ENCODE measurements around the gene RCBTB1. TPM values are rescaled to one million over a fixed set of nuclear protein-coding genes. Genes with fewer than 3 reads are reported as not detected.
A peak's percentile ranks its signal among the peaks of the same experiment; 100 is the strongest.
"Not testable (repeated sequence)": the region's sequence is repeated elsewhere in the genome, so short reads cannot be mapped to it uniquely, and the experiment has no call there.

Gene RCBTB1
- total and polyA plus RNA-seq, 2 experiments from 2014 or later = 15.2 to 17.2 TPM

DNA sequence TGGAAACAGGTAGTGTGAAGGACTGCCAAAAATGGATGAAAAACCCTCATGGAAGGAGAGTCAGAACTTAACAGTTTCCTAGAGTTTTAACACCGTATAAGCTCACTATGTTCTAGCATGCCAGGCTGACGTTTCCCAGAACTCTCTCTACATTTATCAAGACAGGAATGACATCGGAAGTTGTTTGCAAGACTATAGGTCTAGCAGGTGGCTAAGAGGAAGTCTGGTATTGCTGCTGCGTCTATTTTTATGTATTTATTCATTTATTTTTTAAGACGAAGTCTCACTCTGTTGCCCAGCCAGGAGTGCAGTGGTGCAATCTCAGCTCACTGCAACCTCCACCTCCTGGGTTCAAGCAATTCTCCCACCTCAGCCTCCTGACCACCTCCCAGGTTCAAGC lies 22.4 kb upstream of the RCBTB1 start:
- Histone ChIP-seq H3K27ac (peak overlapping the region; percentile 29), H3K4me3 (no peak overlapping the region), H3K27me3 (no peaks in the 10 kb centered on the region), H3K4me1 (ENCODE audit: low read depth) (peaks cover 12% of the 10 kb centered on the region), H3K9me3 (ENCODE audit: low read depth) (no peaks in the 10 kb centered on the region), H3K36me3 (no peaks in the 10 kb centered on the region)
- peak in 1 of 2 donors; percentile 39 for DNase-seq (ENCODE audit: low read depth in 1 of 2, low spot score in 1 of 2)
- TF ChIP-seq, protein P1, sequence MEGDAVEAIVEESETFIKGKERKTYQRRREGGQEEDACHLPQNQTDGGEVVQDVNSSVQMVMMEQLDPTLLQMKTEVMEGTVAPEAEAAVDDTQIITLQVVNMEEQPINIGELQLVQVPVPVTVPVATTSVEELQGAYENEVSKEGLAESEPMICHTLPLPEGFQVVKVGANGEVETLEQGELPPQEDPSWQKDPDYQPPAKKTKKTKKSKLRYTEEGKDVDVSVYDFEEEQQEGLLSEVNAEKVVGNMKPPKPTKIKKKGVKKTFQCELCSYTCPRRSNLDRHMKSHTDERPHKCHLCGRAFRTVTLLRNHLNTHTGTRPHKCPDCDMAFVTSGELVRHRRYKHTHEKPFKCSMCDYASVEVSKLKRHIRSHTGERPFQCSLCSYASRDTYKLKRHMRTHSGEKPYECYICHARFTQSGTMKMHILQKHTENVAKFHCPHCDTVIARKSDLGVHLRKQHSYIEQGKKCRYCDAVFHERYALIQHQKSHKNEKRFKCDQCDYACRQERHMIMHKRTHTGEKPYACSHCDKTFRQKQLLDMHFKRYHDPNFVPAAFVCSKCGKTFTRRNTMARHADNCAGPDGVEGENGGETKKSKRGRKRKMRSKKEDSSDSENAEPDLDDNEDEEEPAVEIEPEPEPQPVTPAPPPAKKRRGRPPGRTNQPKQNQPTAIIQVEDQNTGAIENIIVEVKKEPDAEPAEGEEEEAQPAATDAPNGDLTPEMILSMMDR (IDR thresholded peaks at IDR 0.05; ENCODE audit: low read depth, low read length) = no peak

DNA sequence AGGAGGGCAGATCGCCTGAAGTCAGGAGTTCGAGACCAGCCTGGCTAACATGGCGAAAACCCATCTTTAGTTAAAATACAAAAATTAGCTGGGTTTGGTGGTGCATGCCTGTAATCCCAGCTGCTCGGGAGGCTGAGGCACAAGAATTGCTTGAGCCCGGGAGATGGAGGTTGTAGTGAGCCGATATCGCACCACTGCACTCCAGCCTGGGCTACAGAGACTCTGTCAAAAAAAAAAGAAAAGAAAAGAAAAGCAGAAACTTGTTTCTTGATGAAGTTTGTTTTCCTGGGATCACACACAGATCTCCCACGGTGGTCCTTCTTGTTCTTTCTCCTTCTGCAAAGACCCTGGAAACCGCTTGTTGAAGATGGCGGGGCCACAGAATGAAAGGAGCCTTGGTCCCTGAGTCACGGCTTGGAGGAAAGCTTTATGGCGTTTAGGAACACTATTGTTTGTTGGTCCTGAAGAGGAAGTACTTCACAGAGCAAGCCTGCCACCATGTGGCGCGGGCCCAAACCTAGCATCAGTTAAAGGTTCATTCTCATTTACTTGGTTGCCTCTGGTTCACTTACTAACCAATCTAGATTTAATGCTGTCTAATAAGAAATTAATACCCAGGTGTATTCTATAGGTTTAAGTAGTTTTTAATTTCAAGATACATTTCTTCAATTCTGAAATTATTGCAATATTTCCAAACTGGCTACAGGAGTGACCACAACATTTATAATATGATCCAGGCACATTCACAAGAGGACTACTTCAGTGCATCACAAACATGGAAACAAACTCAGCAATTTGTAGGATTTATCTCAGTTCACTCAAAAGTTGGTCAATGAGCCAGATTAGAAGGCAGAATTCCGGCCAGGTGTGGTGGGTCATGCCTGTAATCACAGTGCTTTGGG lies 21.6 kb upstream of the RCBTB1 start:
- Histone ChIP-seq H3K36me3 (no peaks in the 10 kb centered on the region), H3K27me3 (no peaks in the 10 kb centered on the region), H3K27ac (peak overlapping the region; percentile 29), H3K4me1 (ENCODE audit: low read depth) (peaks cover 12% of the 10 kb centered on the region), H3K9me3 (ENCODE audit: low read depth) (no peaks in the 10 kb centered on the region), H3K4me3 (no peak overlapping the region)
- TF ChIP-seq, protein P1 (IDR thresholded peaks at IDR 0.05; ENCODE audit: low read depth, low read length) = peak; percentile 81
- DNase-seq (ENCODE audit: low read depth in 1 of 2, low spot score in 1 of 2) = peak; percentile 88 to 93

DNA sequence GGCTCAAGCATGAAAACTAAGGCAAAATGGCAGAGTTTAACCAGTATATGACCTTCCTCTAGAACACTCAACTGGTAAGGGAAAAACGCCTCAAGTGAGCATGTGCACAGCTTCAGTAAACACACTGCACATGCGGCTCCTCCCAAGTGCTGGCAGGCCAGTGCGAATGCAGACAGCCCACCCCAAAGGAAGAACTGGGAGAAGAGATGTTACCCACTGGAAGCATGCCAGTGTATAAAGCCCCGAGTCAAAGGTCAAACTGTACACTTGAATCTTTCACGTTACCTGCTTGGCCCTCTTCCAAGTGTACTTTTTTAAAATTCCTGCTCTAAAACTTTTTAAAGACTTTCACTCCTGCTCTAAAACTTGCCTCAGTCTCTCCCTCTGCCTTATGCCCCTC lies 19.2 kb upstream of the RCBTB1 start:
- H3K27ac ChIP-seq = no peak overlapping the region
- peaks cover 4% of the 10 kb centered on the region for H3K4me1 ChIP-seq (ENCODE audit: low read depth)
- H3K27me3 ChIP-seq = no peaks in the 10 kb centered on the region
- TF ChIP-seq, protein P1 (IDR thresholded peaks at IDR 0.05; ENCODE audit: low read depth, low read length) = no peak
- no peaks in the 10 kb centered on the region for H3K9me3 ChIP-seq (ENCODE audit: low read depth)
- no peaks in the 10 kb centered on the region for H3K36me3 ChIP-seq
- no peak overlapping the region for H3K4me3 ChIP-seq
- no peak for DNase-seq (ENCODE audit: low read depth in 1 of 2, low spot score in 1 of 2)

DNA sequence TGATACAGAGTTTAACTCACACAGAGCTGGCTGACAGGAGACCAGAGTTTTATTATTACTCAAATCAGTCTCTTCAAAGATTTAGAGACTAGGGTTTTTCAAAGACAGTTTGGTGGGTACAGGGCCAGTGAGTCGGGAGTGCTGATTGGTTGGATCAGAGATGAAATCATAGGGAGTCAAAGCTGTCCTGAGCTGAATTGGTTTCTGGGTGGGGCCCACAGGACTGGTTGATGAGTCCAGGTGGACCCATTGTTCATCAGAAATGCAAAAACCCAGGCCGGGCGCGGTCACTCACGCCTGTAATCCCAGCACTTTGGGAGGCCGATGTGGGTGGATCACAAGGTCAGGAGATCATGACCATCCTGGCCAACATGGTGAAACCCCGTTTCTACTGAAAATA lies 17.3 kb upstream of the RCBTB1 start:
- not testable (repeated sequence) for DNase-seq (ENCODE audit: low read depth in 1 of 2, low spot score in 1 of 2); H3K4me1 ChIP-seq (ENCODE audit: low read depth); H3K4me3 ChIP-seq; H3K27me3 ChIP-seq; H3K36me3 ChIP-seq; H3K27ac ChIP-seq; H3K9me3 ChIP-seq (ENCODE audit: low read depth)

DNA sequence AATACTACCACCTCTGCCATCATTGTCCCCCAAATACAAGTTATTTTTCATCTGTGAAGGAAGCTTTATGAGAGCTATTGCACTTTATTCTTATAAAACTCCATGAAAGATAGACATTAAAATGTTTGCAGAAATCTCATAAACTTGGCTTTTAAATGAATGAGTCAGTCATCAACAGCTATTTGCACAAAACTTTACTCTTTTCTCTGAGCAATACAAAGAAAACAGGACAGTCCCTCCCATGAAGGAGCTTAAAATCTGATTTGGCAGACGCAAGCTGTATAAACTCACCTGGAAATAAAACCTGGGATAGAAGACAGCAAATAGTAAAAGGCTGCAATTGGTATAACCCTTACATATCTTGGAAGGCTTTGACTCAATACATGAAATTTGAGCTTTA lies 16.6 kb upstream of the RCBTB1 start:
- Histone ChIP-seq H3K9me3 (ENCODE audit: low read depth) (no peaks in the 10 kb centered on the region), H3K27me3 (no peaks in the 10 kb centered on the region), H3K36me3 (no peaks in the 10 kb centered on the region), H3K27ac (no peak overlapping the region), H3K4me3 (no peak overlapping the region), H3K4me1 (ENCODE audit: low read depth) (peaks cover 4% of the 10 kb centered on the region)
- TF ChIP-seq, protein P1 (IDR thresholded peaks at IDR 0.05; ENCODE audit: low read depth, low read length) = no peak
- no peak for DNase-seq (ENCODE audit: low read depth in 1 of 2, low spot score in 1 of 2)

DNA sequence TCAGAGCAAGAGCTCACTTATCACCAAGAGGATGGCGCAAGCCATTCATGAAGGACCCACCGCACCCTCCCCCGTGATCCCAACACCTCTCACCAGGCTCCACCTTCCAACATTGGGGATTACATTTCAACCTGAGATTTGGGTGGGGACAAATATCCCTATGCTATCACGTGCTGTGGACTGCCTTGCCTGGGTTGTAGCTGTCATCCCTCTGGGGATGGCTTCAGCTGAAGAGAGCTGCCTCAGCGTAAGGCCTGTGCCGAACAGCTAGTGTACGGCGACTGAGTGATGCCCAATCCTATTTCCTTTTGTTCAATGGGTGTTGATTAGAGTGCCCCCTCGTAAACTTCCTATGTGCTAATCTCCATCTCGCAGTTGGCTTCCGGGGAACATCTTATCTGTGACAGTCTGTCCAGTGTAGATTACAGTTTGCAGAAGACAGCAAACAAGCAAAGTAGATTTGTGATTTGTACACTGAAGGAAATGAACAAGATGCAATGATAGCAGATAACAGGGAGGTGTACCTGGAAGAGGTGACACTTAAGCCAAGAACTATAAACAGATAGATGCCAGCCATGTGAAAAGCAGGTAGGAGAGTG lies 11.8 kb upstream of the RCBTB1 start:
- Histone ChIP-seq H3K27me3 (no peaks in the 10 kb centered on the region), H3K4me3 (no peak overlapping the region), H3K4me1 (ENCODE audit: low read depth) (no peaks in the 10 kb centered on the region), H3K27ac (no peak overlapping the region), H3K9me3 (ENCODE audit: low read depth) (no peaks in the 10 kb centered on the region), H3K36me3 (no peaks in the 10 kb centered on the region)
- TF ChIP-seq, protein P1 (IDR thresholded peaks at IDR 0.05; ENCODE audit: low read depth, low read length) = no peak
- DNase-seq (ENCODE audit: low read depth in 1 of 2, low spot score in 1 of 2) = no peak

Data from cardiac muscle cell (in vitro differentiated cells and primary cell).